Measurements from ENCODE around the gene MYLK. TPM values are rescaled to one million over a fixed set of nuclear protein-coding genes. Genes with fewer than 3 reads are reported as not detected.

MYLK gene
- total and polyA plus RNA-seq, 2 donors = 5.4 to 11.5 TPM

DNA sequence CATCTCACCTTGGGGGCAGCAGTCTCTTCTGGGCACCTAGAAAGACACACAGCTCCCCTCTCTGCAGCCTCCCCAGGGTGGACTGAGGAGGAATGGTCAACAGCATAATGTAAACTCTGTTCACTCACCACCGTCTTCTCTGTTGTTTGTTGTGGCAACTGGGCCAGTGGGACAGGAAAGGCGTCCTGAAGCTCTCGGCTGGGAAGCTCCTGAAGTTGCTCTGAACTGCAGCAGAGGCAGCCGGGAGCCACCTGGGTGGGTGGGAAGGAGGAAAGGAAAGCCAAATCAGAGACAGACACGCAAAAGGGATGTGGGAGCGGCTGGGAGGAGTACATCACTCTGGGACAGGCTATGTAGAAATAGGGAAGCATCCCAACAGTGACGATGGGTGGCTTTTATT, 52.7 kb downstream of the MYLK start:
- Histone ChIP-seq H3K27ac (ENCODE audit: low read depth in 1 of 2, low read length in 1 of 2) (no peak overlapping the region), H3K4me3 (ENCODE audit: low read length in 2 of 2) (no peak overlapping the region), H3K9me3 (ENCODE audit: control insufficient read depth in 2 of 2, insufficient read depth in 1 of 2, low read length in 1 of 2) (peaks cover under 1 to 3% of the 10 kb centered on the region in 2 donors), H3K36me3 (ENCODE audit: control insufficient read depth in 2 of 2, insufficient read depth in 2 of 2, low read length in 1 of 2) (no peaks in the 10 kb centered on the region), H3K27me3 (ENCODE audit: control insufficient read depth in 2 of 2, insufficient read depth in 1 of 2, low read length in 1 of 2) (no peaks in the 10 kb centered on the region), H3K4me1 (ENCODE audit: control insufficient read depth in 2 of 2, insufficient read depth in 2 of 2, low read length in 2 of 2) (no peaks in the 10 kb centered on the region)
- WGBS = 97% methylated on average over 7 of the region's 7 CpGs
- no peak for DNase-seq (ENCODE audit: low read depth in 6 of 9, low spot score in 9 of 9)

DNA sequence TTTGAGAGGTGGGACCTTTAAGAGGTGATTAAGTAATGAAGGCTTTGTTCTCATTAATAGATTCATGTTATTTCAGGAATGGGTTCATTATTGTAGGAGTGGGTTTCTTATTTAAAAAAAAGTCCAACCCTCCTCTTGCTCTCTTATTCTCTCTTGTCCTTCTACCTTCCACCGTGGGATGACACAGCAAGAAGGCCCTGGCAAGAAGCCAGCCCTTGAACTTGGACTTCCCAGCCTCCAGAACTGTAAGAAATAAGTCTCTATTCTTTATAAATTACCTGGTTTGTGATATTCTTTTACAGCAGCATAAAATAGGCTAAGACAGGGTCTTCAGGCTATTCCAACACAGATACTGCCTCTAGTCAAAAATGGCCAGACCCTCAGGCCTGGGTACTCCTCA, 62.2 kb downstream of the MYLK start:
- Histone ChIP-seq H3K27ac (ENCODE audit: low read depth in 1 of 2, low read length in 1 of 2) (no peak overlapping the region), H3K36me3 (ENCODE audit: control insufficient read depth in 2 of 2, insufficient read depth in 2 of 2, low read length in 1 of 2) (no peaks in the 10 kb centered on the region), H3K4me3 (ENCODE audit: low read length in 2 of 2) (no peak overlapping the region), H3K4me1 (ENCODE audit: control insufficient read depth in 2 of 2, insufficient read depth in 2 of 2, low read length in 2 of 2) (no peaks in the 10 kb centered on the region), H3K9me3 (ENCODE audit: control insufficient read depth in 2 of 2, insufficient read depth in 1 of 2, low read length in 1 of 2) (peaks cover 2 to 11% of the 10 kb centered on the region in 2 donors), H3K27me3 (ENCODE audit: control insufficient read depth in 2 of 2, insufficient read depth in 1 of 2, low read length in 1 of 2) (no peaks in the 10 kb centered on the region)
- no peak for DNase-seq (ENCODE audit: low read depth in 6 of 9, low spot score in 9 of 9)
- WGBS = 88% methylated on average over 1 of the region's 1 CpG

DNA sequence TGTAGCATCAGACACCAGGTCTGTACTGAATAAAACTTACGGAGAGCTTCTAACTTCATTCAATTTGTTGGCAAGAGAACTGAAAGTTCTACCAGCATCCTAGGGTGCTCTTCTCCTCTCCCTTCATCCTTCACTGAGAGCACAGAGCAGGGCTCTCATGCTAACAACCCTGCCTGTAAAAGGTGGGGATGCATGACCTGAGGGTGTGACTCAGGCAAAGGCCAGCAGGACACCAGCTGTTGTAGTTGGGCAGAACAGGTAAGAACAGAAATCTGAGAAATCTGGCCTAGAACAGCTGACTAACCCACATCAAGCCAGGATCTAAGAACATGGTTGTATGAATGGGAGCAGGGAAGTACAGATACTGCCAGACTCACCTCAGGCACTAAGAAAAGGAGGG, 64.2 kb downstream of the MYLK start:
- DNase-seq (ENCODE audit: low read depth in 6 of 9, low spot score in 9 of 9) = no peak
- no peaks in the 10 kb centered on the region for H3K9me3 ChIP-seq (ENCODE audit: control insufficient read depth in 2 of 2, insufficient read depth in 1 of 2, low read length in 1 of 2)
- WGBS = 99% methylated on average over 1 of the region's 1 CpG
- no peaks in the 10 kb centered on the region for H3K36me3 ChIP-seq (ENCODE audit: control insufficient read depth in 2 of 2, insufficient read depth in 2 of 2, low read length in 1 of 2)
- no peak overlapping the region for H3K27ac ChIP-seq (ENCODE audit: low read depth in 1 of 2, low read length in 1 of 2)
- no peaks in the 10 kb centered on the region for H3K4me1 ChIP-seq (ENCODE audit: control insufficient read depth in 2 of 2, insufficient read depth in 2 of 2, low read length in 2 of 2)
- no peak overlapping the region for H3K4me3 ChIP-seq (ENCODE audit: low read length in 2 of 2)
- no peaks in the 10 kb centered on the region for H3K27me3 ChIP-seq (ENCODE audit: control insufficient read depth in 2 of 2, insufficient read depth in 1 of 2, low read length in 1 of 2)

DNA sequence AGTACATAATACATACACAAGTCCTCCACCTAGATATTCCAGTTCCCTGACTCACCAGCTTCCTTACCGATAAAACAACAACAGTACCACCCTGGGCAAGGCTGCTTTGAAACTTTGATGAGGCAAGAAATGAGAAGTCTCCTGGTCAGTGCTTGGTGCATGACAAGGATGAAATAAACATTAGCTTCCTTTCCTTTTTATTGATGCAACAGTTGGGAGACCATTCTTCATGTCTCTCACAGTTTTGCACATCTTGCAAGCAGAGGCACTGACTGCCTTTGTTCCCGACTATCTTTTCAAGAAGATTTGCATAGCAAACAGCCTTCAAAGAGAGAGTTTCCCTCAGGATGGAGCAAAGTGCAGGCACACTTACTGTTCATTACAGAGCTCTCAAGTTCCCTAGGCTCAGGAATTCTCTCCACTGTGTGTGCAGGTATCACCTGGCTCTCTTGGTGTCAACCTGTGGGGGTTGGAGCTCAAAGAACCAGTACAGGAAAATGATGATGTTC, 65.2 kb downstream of the MYLK start:
- Histone ChIP-seq H3K4me1 (ENCODE audit: control insufficient read depth in 2 of 2, insufficient read depth in 2 of 2, low read length in 2 of 2) (no peaks in the 10 kb centered on the region), H3K9me3 (ENCODE audit: control insufficient read depth in 2 of 2, insufficient read depth in 1 of 2, low read length in 1 of 2) (no peaks in the 10 kb centered on the region), H3K27me3 (ENCODE audit: control insufficient read depth in 2 of 2, insufficient read depth in 1 of 2, low read length in 1 of 2) (no peaks in the 10 kb centered on the region), H3K27ac (ENCODE audit: low read depth in 1 of 2, low read length in 1 of 2) (no peak overlapping the region), H3K36me3 (ENCODE audit: control insufficient read depth in 2 of 2, insufficient read depth in 2 of 2, low read length in 1 of 2) (no peaks in the 10 kb centered on the region), H3K4me3 (ENCODE audit: low read length in 2 of 2) (no peak overlapping the region)
- no peak for DNase-seq (ENCODE audit: low read depth in 6 of 9, low spot score in 9 of 9)
- WGBS = 91% methylated on average over 2 of the region's 2 CpGs

DNA sequence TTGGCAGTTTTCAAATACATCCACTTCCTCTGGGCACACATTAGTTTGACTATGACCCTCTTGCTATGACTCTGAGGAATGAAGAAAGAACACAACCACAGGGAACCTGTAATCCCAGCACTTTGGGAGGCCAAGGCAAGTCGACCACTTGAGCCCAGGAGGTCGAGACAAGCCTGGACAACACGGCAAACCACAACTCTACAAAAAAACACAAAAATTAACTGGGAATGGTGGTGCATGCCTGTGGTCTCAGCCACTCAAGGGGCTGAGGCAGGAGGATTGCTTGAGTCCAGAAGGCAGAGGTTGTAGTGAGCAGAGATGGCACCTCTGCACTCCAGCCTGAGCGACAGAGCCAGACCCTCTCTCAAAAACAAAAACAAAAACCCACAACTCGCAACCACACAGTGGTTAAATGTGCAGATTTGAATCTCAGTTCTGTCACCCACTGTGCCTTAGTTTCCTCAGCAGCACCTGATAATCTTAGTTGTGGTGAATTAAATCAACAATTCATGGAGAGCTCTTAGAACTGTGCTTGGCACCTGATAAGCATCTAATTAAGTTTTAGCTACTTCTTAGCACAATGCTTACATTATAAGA, 65.7 kb downstream of the MYLK start:
- Histone ChIP-seq H3K4me1 (ENCODE audit: control insufficient read depth in 2 of 2, insufficient read depth in 2 of 2, low read length in 2 of 2) (no peaks in the 10 kb centered on the region), H3K4me3 (ENCODE audit: low read length in 2 of 2) (no peak overlapping the region), H3K9me3 (ENCODE audit: control insufficient read depth in 2 of 2, insufficient read depth in 1 of 2, low read length in 1 of 2) (no peaks in the 10 kb centered on the region), H3K27ac (ENCODE audit: low read depth in 1 of 2, low read length in 1 of 2) (no peak overlapping the region), H3K27me3 (ENCODE audit: control insufficient read depth in 2 of 2, insufficient read depth in 1 of 2, low read length in 1 of 2) (no peaks in the 10 kb centered on the region), H3K36me3 (ENCODE audit: control insufficient read depth in 2 of 2, insufficient read depth in 2 of 2, low read length in 1 of 2) (no peaks in the 10 kb centered on the region)
- DNase-seq (ENCODE audit: low read depth in 6 of 9, low spot score in 9 of 9) = no peak
- WGBS = 90% methylated on average over 5 of the region's 5 CpGs

DNA sequence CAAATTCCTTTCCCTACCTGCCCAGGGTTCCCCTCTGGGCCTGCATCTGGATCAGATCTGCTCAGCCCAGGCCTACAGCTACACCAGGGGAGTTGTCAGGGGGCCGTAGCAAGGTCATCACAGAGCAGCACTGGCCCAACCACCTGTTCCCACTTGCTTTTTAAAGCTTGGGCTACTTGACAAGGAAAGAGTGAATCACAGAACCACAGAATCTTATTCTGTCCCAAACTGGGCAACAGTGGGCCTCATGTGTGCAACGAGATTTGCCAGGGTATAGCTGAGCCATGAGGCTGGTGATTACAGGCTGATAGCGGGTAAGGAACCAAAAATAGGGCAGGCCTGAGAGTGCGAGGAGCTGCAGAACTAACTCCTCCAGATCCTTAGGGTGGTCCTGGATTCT, 66.7 kb downstream of the MYLK start:
- WGBS = 96% methylated on average over 4 of the region's 4 CpGs
- Histone ChIP-seq H3K4me3 (ENCODE audit: low read length in 2 of 2) (no peak overlapping the region), H3K27ac (ENCODE audit: low read depth in 1 of 2, low read length in 1 of 2) (no peak overlapping the region), H3K4me1 (ENCODE audit: control insufficient read depth in 2 of 2, insufficient read depth in 2 of 2, low read length in 2 of 2) (no peaks in the 10 kb centered on the region), H3K27me3 (ENCODE audit: control insufficient read depth in 2 of 2, insufficient read depth in 1 of 2, low read length in 1 of 2) (no peaks in the 10 kb centered on the region), H3K36me3 (ENCODE audit: control insufficient read depth in 2 of 2, insufficient read depth in 2 of 2, low read length in 1 of 2) (no peaks in the 10 kb centered on the region), H3K9me3 (ENCODE audit: control insufficient read depth in 2 of 2, insufficient read depth in 1 of 2, low read length in 1 of 2) (no peaks in the 10 kb centered on the region)
- DNase-seq (ENCODE audit: low read depth in 6 of 9, low spot score in 9 of 9) = no peak

DNA sequence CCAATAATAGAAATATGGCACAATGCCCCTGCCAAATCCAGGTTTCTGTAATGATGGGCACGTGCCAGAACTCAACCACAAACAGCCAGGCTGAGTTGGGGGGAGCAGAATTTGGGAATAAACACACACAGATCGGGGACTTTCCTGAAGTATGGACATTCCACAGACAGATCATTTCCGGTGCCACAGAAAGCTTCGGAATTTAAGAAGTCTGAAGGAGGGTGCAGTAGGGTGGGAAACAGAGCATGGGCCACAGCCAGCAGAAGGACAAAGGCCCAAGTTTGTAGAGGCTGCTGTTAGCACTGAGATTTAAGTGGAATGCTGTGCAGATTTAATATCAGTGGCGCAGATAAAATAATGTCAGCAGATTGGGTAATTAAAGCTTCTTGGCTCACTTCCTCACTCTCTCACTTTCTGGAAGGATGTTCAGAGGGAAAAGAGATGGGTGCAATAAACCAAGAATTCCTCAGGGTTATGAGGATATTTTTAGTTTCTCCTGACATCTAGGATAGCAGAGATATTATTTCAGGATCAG, 67.4 kb downstream of the MYLK start:
- no peak for DNase-seq (ENCODE audit: low read depth in 6 of 9, low spot score in 9 of 9)
- no peak overlapping the region for H3K27ac ChIP-seq (ENCODE audit: low read depth in 1 of 2, low read length in 1 of 2)

DNA sequence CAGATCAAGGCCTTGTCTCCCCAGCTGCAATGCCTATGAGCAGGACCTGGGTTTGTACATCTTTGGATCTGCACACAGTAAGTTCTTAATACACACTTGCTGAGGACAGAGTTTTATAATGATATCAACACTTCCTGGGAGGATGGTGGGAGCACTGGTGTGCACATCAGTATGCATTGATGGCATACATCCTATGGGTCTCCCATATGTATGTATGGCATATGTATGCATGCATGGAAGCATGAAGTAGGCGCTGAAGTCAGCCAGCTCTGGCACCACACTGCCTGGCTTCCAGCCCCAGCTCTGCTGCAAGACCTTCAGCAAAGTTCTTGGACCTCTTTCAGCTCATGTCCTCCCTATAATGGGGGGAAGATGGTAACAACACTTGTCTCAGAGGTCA, 68.2 kb downstream of the MYLK start:
- H3K4me3 ChIP-seq (ENCODE audit: low read length in 2 of 2) = no peak overlapping the region
- H3K4me1 ChIP-seq (ENCODE audit: control insufficient read depth in 2 of 2, insufficient read depth in 2 of 2, low read length in 2 of 2) = no peaks in the 10 kb centered on the region
- WGBS = 98% methylated on average over 1 of the region's 1 CpG
- no peak for DNase-seq (ENCODE audit: low read depth in 6 of 9, low spot score in 9 of 9)
- H3K27me3 ChIP-seq (ENCODE audit: control insufficient read depth in 2 of 2, insufficient read depth in 1 of 2, low read length in 1 of 2) = no peaks in the 10 kb centered on the region
- H3K9me3 ChIP-seq (ENCODE audit: control insufficient read depth in 2 of 2, insufficient read depth in 1 of 2, low read length in 1 of 2) = no peaks in the 10 kb centered on the region
- H3K36me3 ChIP-seq (ENCODE audit: control insufficient read depth in 2 of 2, insufficient read depth in 2 of 2, low read length in 1 of 2) = no peaks in the 10 kb centered on the region
- no peak overlapping the region for H3K27ac ChIP-seq (ENCODE audit: low read depth in 1 of 2, low read length in 1 of 2)

More for the DNA sequence above, 67.4 kb downstream of the MYLK start:
- WGBS = 86% methylated on average over 5 of the region's 5 CpGs
- no peaks in the 10 kb centered on the region for H3K9me3 ChIP-seq (ENCODE audit: control insufficient read depth in 2 of 2, insufficient read depth in 1 of 2, low read length in 1 of 2)
- H3K36me3 ChIP-seq (ENCODE audit: control insufficient read depth in 2 of 2, insufficient read depth in 2 of 2, low read length in 1 of 2) = no peaks in the 10 kb centered on the region
- H3K27me3 ChIP-seq (ENCODE audit: control insufficient read depth in 2 of 2, insufficient read depth in 1 of 2, low read length in 1 of 2) = no peaks in the 10 kb centered on the region
- no peak overlapping the region for H3K4me3 ChIP-seq (ENCODE audit: low read length in 2 of 2)
- H3K4me1 ChIP-seq (ENCODE audit: control insufficient read depth in 2 of 2, insufficient read depth in 2 of 2, low read length in 2 of 2) = no peaks in the 10 kb centered on the region

DNA sequence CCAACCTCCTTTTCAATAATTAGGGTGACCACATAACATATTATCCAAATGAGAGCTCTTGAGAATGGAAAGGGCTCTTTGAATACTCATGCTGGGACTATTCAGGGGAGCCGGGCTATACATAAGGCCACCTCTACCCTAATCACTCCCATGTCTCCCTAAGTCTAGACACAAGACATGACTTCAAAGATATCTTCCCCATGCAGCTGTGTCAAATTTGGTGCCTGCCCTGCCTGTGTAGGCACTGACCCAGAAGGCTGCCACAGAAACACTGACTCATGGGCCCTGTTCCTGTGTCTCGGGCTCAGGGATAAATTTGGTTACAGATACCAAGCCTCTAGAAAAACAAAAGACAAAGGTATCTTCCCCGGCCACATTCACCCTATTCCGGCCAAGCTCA, 70.3 kb downstream of the MYLK start:
- H3K27me3 ChIP-seq (ENCODE audit: control insufficient read depth in 2 of 2, insufficient read depth in 1 of 2, low read length in 1 of 2) = no peaks in the 10 kb centered on the region
- WGBS = 95% methylated on average over 4 of the region's 4 CpGs
- H3K4me3 ChIP-seq (ENCODE audit: low read length in 2 of 2) = no peak overlapping the region
- H3K4me1 ChIP-seq (ENCODE audit: control insufficient read depth in 2 of 2, insufficient read depth in 2 of 2, low read length in 2 of 2) = peaks cover 0 to under 1% of the 10 kb centered on the region in 2 donors
- H3K27ac ChIP-seq (ENCODE audit: low read depth in 1 of 2, low read length in 1 of 2) = no peak overlapping the region
- no peaks in the 10 kb centered on the region for H3K9me3 ChIP-seq (ENCODE audit: control insufficient read depth in 2 of 2, insufficient read depth in 1 of 2, low read length in 1 of 2)
- H3K36me3 ChIP-seq (ENCODE audit: control insufficient read depth in 2 of 2, insufficient read depth in 2 of 2, low read length in 1 of 2) = no peaks in the 10 kb centered on the region
- no peak for DNase-seq (ENCODE audit: low read depth in 6 of 9, low spot score in 9 of 9)

Measured in thymus (tissue), 11 donors.